Measurements from ENCODE around the gene SLC16A6.
"Not testable (repeated sequence)": the region's sequence is repeated elsewhere in the genome, so short reads cannot be mapped to it uniquely, and the experiment has no call there.

Gene SLC16A6

GRCh38 chr17:68289473-68289872 lies 1.5 kb downstream of the SLC16A6 start:
- no peak for DNase-seq

DNA sequence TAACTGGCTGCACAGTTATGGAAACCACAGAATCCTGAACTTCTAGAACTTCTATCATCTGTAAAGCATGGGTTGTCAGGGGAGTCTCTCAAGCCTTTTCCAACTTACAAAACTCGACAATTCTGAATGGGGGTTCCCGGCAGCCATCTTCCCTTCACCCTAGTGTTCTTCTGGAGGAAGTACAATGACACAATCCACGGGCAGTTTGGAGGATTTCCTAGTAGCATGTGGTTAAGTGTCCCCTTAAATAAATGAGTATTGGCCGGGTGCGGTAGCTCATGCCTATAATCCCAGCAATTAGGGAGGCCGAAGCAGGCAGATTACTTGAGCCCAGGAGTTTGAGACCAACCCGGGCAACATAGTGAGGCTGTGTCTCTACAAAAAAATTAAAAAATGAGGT lies 2.1 kb downstream of the SLC16A6 start:
- DNase-seq, result no peak

GRCh38 chr17:68288375-68288774 lies 2.6 kb downstream of the SLC16A6 start:
- DNase-seq, result no peak

DNA sequence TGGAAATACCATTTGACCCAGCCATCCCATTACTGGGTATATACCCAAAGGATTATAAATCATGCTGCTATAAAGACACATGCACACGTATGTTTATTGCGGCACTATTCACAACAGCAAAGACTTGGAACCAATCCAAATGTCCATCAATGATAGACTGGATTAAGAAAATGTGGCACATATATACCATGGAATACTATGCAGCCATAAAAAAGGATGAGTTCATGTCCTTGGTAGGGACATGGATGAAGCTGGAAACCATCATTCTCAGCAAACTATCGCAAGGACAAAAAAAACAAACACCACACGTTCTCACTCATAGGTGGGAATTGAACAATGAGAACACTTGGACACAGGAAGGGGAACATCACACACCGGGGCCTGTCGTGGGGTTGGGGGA lies 9.0 kb downstream of the SLC16A6 start:
- not testable (repeated sequence) for DNase-seq

DNA sequence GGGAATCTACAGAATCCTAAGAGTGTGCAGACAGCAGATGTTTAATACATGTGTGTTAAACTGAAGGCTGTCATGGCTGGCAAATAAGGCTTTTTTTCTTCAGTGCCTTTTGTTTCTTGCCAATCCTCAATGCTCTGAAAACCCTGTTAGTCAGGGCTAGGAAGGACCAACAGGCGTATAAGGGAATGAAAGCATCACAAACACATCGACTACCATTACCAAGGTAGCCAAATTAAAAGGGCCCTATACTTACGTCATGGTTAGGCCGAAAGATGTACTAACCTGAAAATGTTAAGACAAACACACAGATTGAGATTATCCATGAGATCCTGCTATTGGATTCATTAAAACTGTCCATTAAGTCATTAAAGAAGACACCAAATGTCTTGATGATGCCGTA lies 13.1 kb downstream of the SLC16A6 start:
- DNase-seq, result no peak

DNA sequence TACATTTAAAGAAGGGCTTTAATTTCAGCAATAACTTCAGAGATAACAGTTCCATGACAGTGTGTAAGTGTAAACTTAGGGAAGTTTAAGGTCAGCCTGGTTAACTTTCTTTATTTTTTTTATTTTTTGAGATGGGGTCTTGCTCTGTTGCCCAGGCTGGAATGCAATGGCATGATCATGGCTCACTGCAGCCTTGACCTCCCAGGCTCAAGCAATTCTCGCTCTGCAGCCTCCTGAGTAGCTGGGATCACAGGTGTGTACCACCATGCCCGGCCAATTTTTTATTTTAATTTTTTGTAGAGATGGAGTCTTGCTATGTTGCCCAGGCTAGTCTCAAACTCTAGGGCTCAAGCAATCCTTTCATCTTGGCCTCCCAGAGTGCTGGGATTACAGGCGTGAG lies 14.6 kb downstream of the SLC16A6 start:
- not testable (repeated sequence) for DNase-seq

DNA sequence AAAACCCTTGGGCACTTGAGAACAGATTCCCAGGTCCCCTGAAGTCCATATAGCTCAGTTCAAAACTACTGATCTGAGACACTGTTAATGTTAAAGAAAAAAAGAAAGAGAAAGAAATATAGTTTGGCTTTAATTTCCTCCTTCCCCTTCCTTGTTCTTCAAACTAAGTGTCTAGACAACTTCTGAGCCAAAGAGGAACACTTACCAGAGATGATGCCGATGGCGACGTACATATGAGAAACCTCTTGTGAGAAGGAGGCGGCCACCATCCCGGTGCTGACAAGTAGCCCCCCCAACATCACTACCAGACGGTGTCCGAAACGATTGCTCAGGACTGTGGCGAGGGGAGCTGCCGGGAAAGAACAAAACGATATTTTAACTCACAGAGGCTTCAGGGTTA lies 17.2 kb downstream of the SLC16A6 start:
- no peak for DNase-seq

DNA sequence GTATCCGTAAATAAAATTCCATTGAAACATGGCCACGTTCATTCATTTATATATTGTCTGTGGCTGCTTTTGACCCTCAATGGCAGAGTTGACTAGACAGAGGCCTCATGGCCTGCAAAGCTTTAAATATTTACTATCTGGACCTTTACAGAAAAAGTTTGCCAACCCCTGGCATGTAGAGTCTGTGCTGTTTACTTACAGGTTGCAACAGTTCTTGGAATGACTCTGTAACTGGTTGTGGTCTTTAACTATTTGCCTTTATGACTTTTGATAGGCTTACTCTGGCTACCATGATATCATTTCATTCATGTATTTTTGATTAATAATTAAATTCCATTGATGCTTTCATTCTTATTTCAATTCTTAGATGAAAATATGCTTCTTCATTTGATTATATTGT lies 25.1 kb downstream of the SLC16A6 start:
- DNase-seq, result not testable (repeated sequence)

GRCh38 chr17:68263101-68263681 lies 27.7 kb downstream of the SLC16A6 start:
- DNase-seq, result not testable (repeated sequence)

GRCh38 chr17:68262467-68262866 lies 28.5 kb downstream of the SLC16A6 start:
- not testable (repeated sequence) for DNase-seq

GRCh38 chr17:68260051-68260762 lies 30.7 kb downstream of the SLC16A6 start:
- no peak for DNase-seq

DNA sequence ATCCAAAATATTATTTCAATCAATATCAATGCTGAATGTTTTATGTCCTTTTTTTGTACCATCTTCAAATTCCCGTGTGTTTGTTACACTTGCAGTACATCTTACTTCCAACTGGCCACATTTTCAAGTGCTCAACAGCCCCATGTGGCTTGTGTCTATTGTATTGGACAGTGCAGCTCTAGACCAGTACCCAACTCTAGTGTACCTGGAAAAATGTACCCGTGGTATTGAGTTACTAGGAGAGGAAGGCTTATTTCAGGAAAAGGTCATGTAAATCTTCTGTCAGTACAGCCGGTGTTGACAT lies 31.3 kb downstream of the SLC16A6 start:
- DNase-seq, result not testable (repeated sequence)

GRCh38 chr17:68258890-68259647 lies 31.9 kb downstream of the SLC16A6 start:
- peak; percentile 67 for DNase-seq

- no peak for DNase-seq
Measured at GRCh38 chr17:68257934-68258333, 33.0 kb downstream of the SLC16A6 start.

- not testable (repeated sequence) for DNase-seq
Measured at GRCh38 chr17:68256701-68257100, 34.2 kb downstream of the SLC16A6 start.

DNA sequence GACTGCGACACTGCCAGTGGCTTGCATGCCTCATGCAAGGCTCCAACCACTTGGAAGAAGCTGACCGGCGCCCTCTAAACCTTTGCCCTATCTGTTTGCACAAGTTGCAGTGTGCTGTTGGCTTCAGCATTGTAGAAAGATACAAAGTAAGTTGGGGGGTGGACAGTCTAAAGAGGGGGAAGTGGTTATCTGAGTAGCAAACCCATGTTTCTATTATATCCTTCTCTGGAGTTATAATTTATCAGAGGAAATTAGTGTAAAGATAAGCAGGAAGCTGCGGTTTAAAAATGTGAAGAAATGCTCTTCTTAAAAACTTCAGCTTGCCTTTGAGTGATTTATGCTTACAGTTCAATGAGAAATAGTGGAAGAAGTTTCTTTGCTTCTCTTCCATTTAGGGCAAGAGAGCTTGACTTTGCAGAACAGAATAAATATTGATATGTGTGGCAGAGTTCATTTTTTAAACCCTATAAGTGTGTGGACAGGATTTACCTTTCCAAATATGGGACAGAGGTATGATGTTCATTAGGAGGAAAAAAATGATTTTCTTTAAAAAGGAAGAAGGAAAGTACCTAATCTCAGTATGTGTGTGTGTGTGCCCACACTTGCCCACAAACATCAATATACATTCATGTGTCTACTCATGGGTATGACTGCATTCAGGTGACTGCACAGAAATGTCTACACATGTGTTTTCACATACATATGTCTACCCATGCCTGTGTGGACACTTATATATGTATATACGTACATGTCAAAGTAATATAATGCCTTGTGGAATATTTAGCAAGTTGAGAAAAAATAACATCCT lies 35.0 kb downstream of the SLC16A6 start:
- DNase-seq, result no peak

- no peak for DNase-seq
Measured at GRCh38 chr17:68255151-68255550, 35.8 kb downstream of the SLC16A6 start.

GRCh38 chr17:68253426-68253825 lies 37.5 kb downstream of the SLC16A6 start:
- DNase-seq, result not testable (repeated sequence)

DNA sequence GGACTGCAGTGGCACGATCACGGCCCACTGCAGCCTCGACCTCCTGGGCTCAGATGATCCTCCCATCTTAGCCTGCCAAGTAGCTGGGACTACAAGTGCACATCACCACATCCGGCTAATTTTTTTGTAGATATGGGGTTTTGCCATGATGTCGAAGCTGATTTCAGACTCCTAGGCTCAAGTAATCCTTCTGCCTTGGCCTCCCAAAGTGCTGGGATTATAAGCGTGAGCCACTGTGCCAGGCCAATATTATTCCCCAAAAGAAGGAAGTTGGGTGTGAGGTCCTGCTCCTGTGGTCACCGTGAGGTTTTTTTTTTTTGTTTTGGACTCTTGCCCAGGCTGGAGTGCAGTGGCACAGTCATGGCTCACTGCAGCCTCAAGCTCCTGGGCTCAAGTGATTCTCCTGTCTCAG lies 41.6 kb downstream of the SLC16A6 start:
- no peak for DNase-seq

DNA sequence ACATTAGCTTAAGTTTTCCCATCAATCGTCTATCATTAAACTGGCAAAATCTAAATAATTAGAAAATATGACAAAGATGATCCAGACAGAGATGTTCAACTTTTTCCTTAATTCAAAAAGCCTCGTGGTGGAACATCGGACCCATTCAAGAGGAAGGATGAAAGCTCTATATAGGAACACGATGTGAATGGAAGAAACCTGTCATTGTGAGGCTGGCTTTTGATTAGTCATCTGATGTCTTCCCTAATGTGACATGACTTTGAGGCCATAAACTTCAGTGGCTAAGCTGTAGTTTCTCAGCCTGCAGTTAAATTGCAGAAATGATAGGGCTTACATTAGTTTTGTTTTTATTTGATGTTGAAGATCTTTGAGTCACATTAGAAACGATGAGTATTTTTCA lies 42.0 kb downstream of the SLC16A6 start:
- DNase-seq, result no peak

GRCh38 chr17:68248199-68248825 lies 42.6 kb downstream of the SLC16A6 start:
- DNase-seq, result no peak

GRCh38 chr17:68247445-68248198 lies 43.3 kb downstream of the SLC16A6 start, which contains the start of gene AMZ2:
AMZ2 (plus strand) TSS chr17:68248043; CDS start chr17:68250188, 2,145 bp downstream.
- peak; percentile 98 for DNase-seq
